ENCODE data around the gene SPDYE16.
"Not testable (repeated sequence)": the region's sequence is repeated elsewhere in the genome, so short reads cannot be mapped to it uniquely, and the experiment has no call there.

SPDYE16 gene

DNA sequence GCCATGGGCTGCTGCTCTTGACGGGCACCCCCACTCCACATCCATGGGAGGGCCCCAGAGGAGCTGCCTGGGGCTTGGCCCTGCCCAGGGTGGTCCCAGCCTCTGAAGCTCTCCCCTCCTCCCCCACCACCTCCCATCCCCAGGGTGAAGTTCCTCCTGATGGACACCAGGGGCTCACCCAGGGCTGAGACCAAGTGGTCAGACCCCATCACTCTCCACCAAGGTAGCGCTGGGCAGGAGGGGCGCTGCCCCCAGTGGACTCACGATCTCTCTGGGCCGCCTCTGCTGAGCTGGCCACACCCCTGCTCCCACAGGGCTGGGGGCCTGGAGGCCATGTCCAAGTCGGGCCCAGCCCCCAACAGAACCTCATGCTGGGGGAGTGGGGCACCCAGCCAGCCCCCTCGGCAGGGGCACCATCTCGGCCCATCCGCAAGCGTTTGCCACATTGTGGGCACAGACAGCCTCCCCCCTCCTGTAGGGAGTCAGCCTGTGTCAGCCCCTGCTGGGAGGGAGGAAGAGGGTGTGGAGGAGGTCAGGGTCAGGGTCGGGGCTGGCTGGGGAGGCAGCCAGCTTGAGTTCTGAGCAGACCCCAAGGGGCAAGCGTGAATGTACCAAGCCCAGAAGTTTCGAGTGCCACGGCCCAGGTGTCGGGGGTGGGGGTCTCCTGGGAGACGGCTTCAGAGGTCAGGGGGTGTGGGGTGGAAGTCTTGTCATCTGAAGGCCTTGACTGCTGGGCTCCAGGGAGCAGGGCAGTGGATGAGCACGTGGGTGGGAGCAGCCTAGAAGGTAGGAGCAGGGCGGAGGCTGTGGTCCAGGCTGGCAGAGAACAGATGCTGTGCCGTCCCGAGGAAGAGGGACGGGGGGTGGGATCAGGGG lies 29.9 kb downstream of the SPDYE16 start:
- no peak for DNase-seq (ENCODE audit: low read depth)
- TF ChIP-seq, protein P1, sequence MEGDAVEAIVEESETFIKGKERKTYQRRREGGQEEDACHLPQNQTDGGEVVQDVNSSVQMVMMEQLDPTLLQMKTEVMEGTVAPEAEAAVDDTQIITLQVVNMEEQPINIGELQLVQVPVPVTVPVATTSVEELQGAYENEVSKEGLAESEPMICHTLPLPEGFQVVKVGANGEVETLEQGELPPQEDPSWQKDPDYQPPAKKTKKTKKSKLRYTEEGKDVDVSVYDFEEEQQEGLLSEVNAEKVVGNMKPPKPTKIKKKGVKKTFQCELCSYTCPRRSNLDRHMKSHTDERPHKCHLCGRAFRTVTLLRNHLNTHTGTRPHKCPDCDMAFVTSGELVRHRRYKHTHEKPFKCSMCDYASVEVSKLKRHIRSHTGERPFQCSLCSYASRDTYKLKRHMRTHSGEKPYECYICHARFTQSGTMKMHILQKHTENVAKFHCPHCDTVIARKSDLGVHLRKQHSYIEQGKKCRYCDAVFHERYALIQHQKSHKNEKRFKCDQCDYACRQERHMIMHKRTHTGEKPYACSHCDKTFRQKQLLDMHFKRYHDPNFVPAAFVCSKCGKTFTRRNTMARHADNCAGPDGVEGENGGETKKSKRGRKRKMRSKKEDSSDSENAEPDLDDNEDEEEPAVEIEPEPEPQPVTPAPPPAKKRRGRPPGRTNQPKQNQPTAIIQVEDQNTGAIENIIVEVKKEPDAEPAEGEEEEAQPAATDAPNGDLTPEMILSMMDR (IDR thresholded peaks at IDR 0.05; ENCODE audit: control insufficient read depth, extremely low read depth, insufficient read depth), result peak; percentile 33
- H3K4me3 ChIP-seq (ENCODE audit: low read depth, low read length), result peak overlapping the region; percentile 28; the same call in 1 of the 2 replicates

DNA sequence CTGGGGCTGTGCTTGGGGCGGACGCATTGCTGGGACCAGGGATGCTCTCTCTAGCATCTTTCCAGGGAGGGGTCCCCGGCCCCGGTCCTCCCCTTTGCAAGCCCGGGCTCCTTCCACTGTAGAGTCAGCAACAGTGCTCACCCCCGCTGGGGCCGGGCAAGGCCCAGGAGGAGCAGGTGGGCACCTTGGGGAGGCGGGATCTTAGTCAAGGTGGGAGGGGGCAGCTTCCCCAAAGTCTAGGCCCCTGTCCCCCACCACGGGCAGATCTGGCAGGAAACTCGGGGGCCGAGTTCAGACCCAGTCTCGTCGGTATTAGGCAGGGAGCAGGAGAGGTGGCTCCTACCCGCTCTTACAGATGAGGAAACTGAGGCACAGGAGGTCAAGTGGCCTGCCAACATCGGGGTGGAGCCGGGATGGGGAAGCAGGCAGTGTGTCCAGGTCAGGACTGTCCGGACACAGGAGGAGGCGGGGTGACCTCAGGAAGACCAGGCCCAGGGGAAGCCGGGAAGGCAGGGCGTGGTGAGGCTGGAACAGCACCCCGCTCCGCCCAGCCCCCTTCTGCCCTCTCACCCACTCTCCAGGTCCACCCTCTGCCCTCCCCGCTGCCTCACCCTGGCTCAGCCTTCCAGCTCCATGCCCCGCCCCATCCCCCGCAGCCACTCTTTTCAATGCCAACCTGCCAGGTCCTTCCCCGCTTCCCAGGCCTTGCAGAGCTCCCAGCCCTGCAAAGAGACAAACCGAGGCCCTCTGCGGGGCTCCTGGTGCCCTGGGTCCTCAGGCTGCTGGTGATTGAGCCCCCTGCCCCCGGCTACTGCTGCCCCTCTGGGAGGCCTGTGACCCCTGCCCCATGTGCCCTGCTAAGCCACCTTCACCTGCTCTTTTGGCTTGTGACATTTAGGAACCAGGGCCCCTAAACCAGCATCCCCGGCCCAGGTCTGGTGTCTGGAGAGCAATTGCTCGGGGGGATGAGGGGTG lies 30.9 kb downstream of the SPDYE16 start:
- peak overlapping the region; percentile 53 for H3K4me3 ChIP-seq (ENCODE audit: low read depth, low read length)

GRCh38 chr7:76511200-76511910 lies 31.7 kb downstream of the SPDYE16 start:
- DNase-seq (ENCODE audit: low read depth), result not testable (repeated sequence)
- H3K4me3 ChIP-seq (ENCODE audit: low read depth, low read length), result peak overlapping the region; percentile 53

More for the DNA sequence above, 30.9 kb downstream of the SPDYE16 start:
- not testable (repeated sequence) for DNase-seq (ENCODE audit: low read depth)

- TF ChIP-seq, protein P1 (IDR thresholded peaks at IDR 0.05; ENCODE audit: control insufficient read depth, extremely low read depth, insufficient read depth), result no peak
- DNase-seq (ENCODE audit: low read depth), result no peak
- H3K4me3 ChIP-seq (ENCODE audit: low read depth, low read length), result peak within 1 kb of the TSS; percentile 53
Measured at GRCh38 chr7:76509931-76510877, 32.9 kb downstream of the SPDYE16 start, which contains the start of gene UPK3B. Gene UPK3B, plus strand, starts transcription at chr7:76510552. Its CDS starts 101 bp downstream, at chr7:76510653.

- no peak overlapping the region for H3K4me3 ChIP-seq (ENCODE audit: low read depth, low read length)
- TF ChIP-seq, protein P1 (IDR thresholded peaks at IDR 0.05; ENCODE audit: control insufficient read depth, extremely low read depth, insufficient read depth), result no peak
- DNase-seq (ENCODE audit: low read depth), result no peak
Measured at GRCh38 chr7:76507723-76508406, 35.2 kb downstream of the SPDYE16 start.

DNA sequence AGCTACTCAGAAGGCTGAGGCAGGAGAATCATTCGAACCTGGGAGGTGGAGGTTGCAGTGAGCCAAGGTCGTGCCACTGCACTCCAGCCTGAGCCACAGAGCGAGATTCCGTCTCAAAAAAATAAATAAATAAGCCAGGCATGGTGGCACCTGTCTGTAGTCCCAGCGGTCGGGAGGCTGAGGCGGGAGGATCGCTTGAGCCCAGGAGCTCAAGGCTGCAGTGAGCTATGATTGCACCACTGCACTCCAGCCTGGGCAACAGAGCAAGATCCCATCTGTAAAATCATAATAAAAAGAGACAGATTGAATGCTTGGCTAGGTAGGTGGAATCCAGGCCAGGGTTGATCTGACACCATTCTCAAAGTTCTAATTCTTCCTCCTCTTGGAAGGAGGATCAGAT lies 36.5 kb downstream of the SPDYE16 start:
- H3K4me3 ChIP-seq (ENCODE audit: low read depth, low read length); DNase-seq (ENCODE audit: low read depth): not testable (repeated sequence)

- TF ChIP-seq, protein P1 (IDR thresholded peaks at IDR 0.05; ENCODE audit: control insufficient read depth, extremely low read depth, insufficient read depth), result no peak
- H3K4me3 ChIP-seq (ENCODE audit: low read depth, low read length), result no peak overlapping the region
- no peak for DNase-seq (ENCODE audit: low read depth)
Measured at GRCh38 chr7:76506081-76506440, 37.0 kb downstream of the SPDYE16 start.
